ENCODE measurements around the gene GAD1. TPM values are rescaled to one million over a fixed set of nuclear protein-coding genes. Genes with fewer than 3 reads are reported as not detected.

GAD1 gene
- total RNA-seq = 4.7 and 5.3 TPM in 2 replicates

GRCh38 chr2:170816504-170817092 is at the start of gene GAD1:
Gene GAD1 (plus strand): TSS chr2:170816887. CDS start chr2:170818592, 1,705 bp downstream.
- H3K27ac Mint-ChIP-seq = peak within 1 kb of the TSS; percentile 77
- peaks cover 5% of the 10 kb centered on the region for H3K36me3 Mint-ChIP-seq (ENCODE audit: low read depth)
- intact Hi-C loops (cut with micrococcal nuclease) = loop anchor here (1.0 to 5.0 kb wide), 5 partner anchors 56 to 1286 kb away; partner anchors contain the start of gene DLX2
- H3K4me3 Mint-ChIP-seq = peak within 1 kb of the TSS; percentile 79
- peaks cover 39% of the 10 kb centered on the region for H3K4me1 Mint-ChIP-seq (ENCODE audit: low read depth)
- DNase-seq (ENCODE audit: low spot score) = peak; percentile 49
- peaks cover 86% of the 10 kb centered on the region for H3K27me3 Mint-ChIP-seq (ENCODE audit: insufficient read depth)
- no peaks in the 10 kb centered on the region for H3K9me3 Mint-ChIP-seq

- Mint-ChIP-seq H3K36me3 (ENCODE audit: low read depth) (no peaks in the 10 kb centered on the region), H3K9me3 (no peaks in the 10 kb centered on the region), H3K4me3 (peak within 1 kb of the TSS; percentile 83), H3K27ac (peak within 1 kb of the TSS; percentile 55), H3K27me3 (ENCODE audit: insufficient read depth) (peaks cover 40% of the 10 kb centered on the region), H3K4me1 (ENCODE audit: low read depth) (peaks cover 7% of the 10 kb centered on the region)
- no peak for DNase-seq (ENCODE audit: low spot score)
- intact Hi-C loops (cut with micrococcal nuclease) = loop anchor here (2.0 to 5.0 kb wide), 4 partner anchors 43 to 403 kb away; partner anchors contain the start of gene GORASP2
Observed at GRCh38 chr2:170770008-170770605, 46.6 kb upstream of the GAD1 start, which contains the start of gene ERICH2. Gene ERICH2 (plus strand): TSS chr2:170770378. CDS start chr2:170770682, 304 bp downstream.

GRCh38 chr2:170770606-170771420 is 45.9 kb upstream of the GAD1 start:
- no peaks in the 10 kb centered on the region for H3K9me3 Mint-ChIP-seq
- H3K4me1 Mint-ChIP-seq (ENCODE audit: low read depth) = peaks cover 7% of the 10 kb centered on the region
- H3K27ac Mint-ChIP-seq = peak overlapping the region; percentile 55
- intact Hi-C loops (cut with micrococcal nuclease) = loop anchor here (2.0 to 5.0 kb wide), 4 partner anchors 42 to 404 kb away; partner anchors contain the start of gene GORASP2
- H3K36me3 Mint-ChIP-seq (ENCODE audit: low read depth) = no peaks in the 10 kb centered on the region
- peak; percentile 58 for DNase-seq (ENCODE audit: low spot score)
- peak overlapping the region; percentile 83 for H3K4me3 Mint-ChIP-seq
- H3K27me3 Mint-ChIP-seq (ENCODE audit: insufficient read depth) = peaks cover 45% of the 10 kb centered on the region

- Mint-ChIP-seq H3K36me3 (ENCODE audit: low read depth) (no peaks in the 10 kb centered on the region), H3K27ac (peak overlapping the region; percentile 6), H3K9me3 (no peaks in the 10 kb centered on the region), H3K4me1 (ENCODE audit: low read depth) (peaks cover 7% of the 10 kb centered on the region), H3K27me3 (ENCODE audit: insufficient read depth) (peaks cover 47% of the 10 kb centered on the region), H3K4me3 (peak overlapping the region; percentile 74)
- DNase-seq (ENCODE audit: low spot score) = no peak
- intact Hi-C loops (cut with micrococcal nuclease) = loop anchor here (2.0 to 5.0 kb wide), 4 partner anchors 41 to 404 kb away; partner anchors contain the start of gene GORASP2
Observed at GRCh38 chr2:170771421-170771937, 45.2 kb upstream of the GAD1 start.

- intact Hi-C loops (cut with micrococcal nuclease) = loop anchor here (5.0 kb wide), 1 partner anchor 405 kb away; no protein-coding TSS in a partner anchor
- Mint-ChIP-seq H3K27ac (no peak overlapping the region), H3K36me3 (ENCODE audit: low read depth) (no peaks in the 10 kb centered on the region), H3K9me3 (no peaks in the 10 kb centered on the region), H3K4me1 (ENCODE audit: low read depth) (peaks cover 7% of the 10 kb centered on the region), H3K27me3 (ENCODE audit: insufficient read depth) (peaks cover 49% of the 10 kb centered on the region), H3K4me3 (peak overlapping the region; percentile 43)
- no peak for DNase-seq (ENCODE audit: low spot score)
Observed at GRCh38 chr2:170772295-170772694, 44.4 kb upstream of the GAD1 start.

- H3K36me3 Mint-ChIP-seq (ENCODE audit: low read depth) = no peaks in the 10 kb centered on the region
- H3K4me3 Mint-ChIP-seq = no peak overlapping the region
- DNase-seq (ENCODE audit: low spot score) = no peak
- no peaks in the 10 kb centered on the region for H3K9me3 Mint-ChIP-seq
- intact Hi-C loops (cut with micrococcal nuclease) = loop anchor here (5.0 kb wide), 1 partner anchor 407 kb away; no protein-coding TSS in a partner anchor
- H3K4me1 Mint-ChIP-seq (ENCODE audit: low read depth) = peaks cover 7% of the 10 kb centered on the region
- H3K27ac Mint-ChIP-seq = no peak overlapping the region
- peaks cover 57% of the 10 kb centered on the region for H3K27me3 Mint-ChIP-seq (ENCODE audit: insufficient read depth)
Observed at GRCh38 chr2:170774074-170774473, 42.6 kb upstream of the GAD1 start.

- no peak overlapping the region for H3K4me3 Mint-ChIP-seq
- intact Hi-C loops (cut with micrococcal nuclease) = no loop called here
- H3K27me3 Mint-ChIP-seq (ENCODE audit: insufficient read depth) = peaks cover 52% of the 10 kb centered on the region
- H3K4me1 Mint-ChIP-seq (ENCODE audit: low read depth) = no peaks in the 10 kb centered on the region
- H3K36me3 Mint-ChIP-seq (ENCODE audit: low read depth) = no peaks in the 10 kb centered on the region
- no peaks in the 10 kb centered on the region for H3K9me3 Mint-ChIP-seq
- H3K27ac Mint-ChIP-seq = no peak overlapping the region
- no peak for DNase-seq (ENCODE audit: low spot score)
Observed at GRCh38 chr2:170778900-170779299, 37.8 kb upstream of the GAD1 start.

GRCh38 chr2:170779304-170779703 is 37.4 kb upstream of the GAD1 start:
- no peak for DNase-seq (ENCODE audit: low spot score)
- Mint-ChIP-seq H3K27me3 (ENCODE audit: insufficient read depth) (peaks cover 49% of the 10 kb centered on the region), H3K4me1 (ENCODE audit: low read depth) (no peaks in the 10 kb centered on the region), H3K27ac (no peak overlapping the region), H3K9me3 (no peaks in the 10 kb centered on the region), H3K36me3 (ENCODE audit: low read depth) (no peaks in the 10 kb centered on the region), H3K4me3 (no peak overlapping the region)
- intact Hi-C loops (cut with micrococcal nuclease) = no loop called here

GRCh38 chr2:170782673-170783072 is 34.0 kb upstream of the GAD1 start:
- H3K27me3 Mint-ChIP-seq (ENCODE audit: insufficient read depth) = peaks cover 38% of the 10 kb centered on the region
- H3K9me3 Mint-ChIP-seq = no peaks in the 10 kb centered on the region
- H3K27ac Mint-ChIP-seq = no peak overlapping the region
- no peak overlapping the region for H3K4me3 Mint-ChIP-seq
- no peak for DNase-seq (ENCODE audit: low spot score)
- intact Hi-C loops (cut with micrococcal nuclease) = no loop called here
- no peaks in the 10 kb centered on the region for H3K4me1 Mint-ChIP-seq (ENCODE audit: low read depth)
- no peaks in the 10 kb centered on the region for H3K36me3 Mint-ChIP-seq (ENCODE audit: low read depth)

- Mint-ChIP-seq H3K27ac (no peak overlapping the region), H3K4me3 (no peak overlapping the region), H3K27me3 (ENCODE audit: insufficient read depth) (peaks cover 39% of the 10 kb centered on the region), H3K9me3 (no peaks in the 10 kb centered on the region), H3K36me3 (ENCODE audit: low read depth) (no peaks in the 10 kb centered on the region), H3K4me1 (ENCODE audit: low read depth) (no peaks in the 10 kb centered on the region)
- intact Hi-C loops (cut with micrococcal nuclease) = no loop called here
- no peak for DNase-seq (ENCODE audit: low spot score)
Observed at GRCh38 chr2:170783549-170783948, 33.1 kb upstream of the GAD1 start.

GRCh38 chr2:170798996-170799395 is 17.7 kb upstream of the GAD1 start:
- Mint-ChIP-seq H3K27ac (no peak overlapping the region), H3K4me1 (ENCODE audit: low read depth) (no peaks in the 10 kb centered on the region), H3K36me3 (ENCODE audit: low read depth) (no peaks in the 10 kb centered on the region), H3K4me3 (no peak overlapping the region), H3K9me3 (no peaks in the 10 kb centered on the region), H3K27me3 (ENCODE audit: insufficient read depth) (peaks cover 11% of the 10 kb centered on the region)
- no peak for DNase-seq (ENCODE audit: low spot score)
- intact Hi-C loops (cut with micrococcal nuclease) = no loop called here

- peaks cover 17% of the 10 kb centered on the region for H3K27me3 Mint-ChIP-seq (ENCODE audit: insufficient read depth)
- H3K36me3 Mint-ChIP-seq (ENCODE audit: low read depth) = no peaks in the 10 kb centered on the region
- intact Hi-C loops (cut with micrococcal nuclease) = no loop called here
- H3K4me1 Mint-ChIP-seq (ENCODE audit: low read depth) = no peaks in the 10 kb centered on the region
- H3K9me3 Mint-ChIP-seq = no peaks in the 10 kb centered on the region
- no peak overlapping the region for H3K4me3 Mint-ChIP-seq
- no peak for DNase-seq (ENCODE audit: low spot score)
- no peak overlapping the region for H3K27ac Mint-ChIP-seq
Observed at GRCh38 chr2:170806548-170806947, 10.1 kb upstream of the GAD1 start.

Measured in activated T-helper 1 cell treated with anti-CD3 and anti-CD28 coated beads, Interleukin-12 subunit alpha, Interleukin-12 subunit beta, Interleukin-2, Interleukin-4 antibody, amounts not matched to agents 30 ng/mL and 10 ng/mL and 1 ng/mL, durations not matched to agents 14 hours and 24 hours and 36 hours (primary cell).